ENCODE results near the gene TEX11. TPM values are rescaled to one million over a fixed set of nuclear protein-coding genes. Genes with fewer than 3 reads are reported as not detected.
A peak's percentile ranks its signal among the peaks of the same experiment; 100 is the strongest.
"Not testable (repeated sequence)": the region's sequence is repeated elsewhere in the genome, so short reads cannot be mapped to it uniquely, and the experiment has no call there.

The TEX11 gene
- total RNA-seq, 2 experiments from 2014 or later = not detected

GRCh38 chrX:70621743-70622142, 286.8 kb downstream of the TEX11 start:
- no peak for ATAC-seq (ENCODE audit: low read depth)
- no peaks in the 10 kb centered on the region for H3K36me3 Mint-ChIP-seq
- POLR2A ChIA-PET = no interaction called here

GRCh38 chrX:70618467-70618866, 290.0 kb downstream of the TEX11 start:
- Mint-ChIP-seq H3K27me3 (peaks cover 11% of the 10 kb centered on the region), H3K4me3 (no peak overlapping the region), H3K36me3 (no peaks in the 10 kb centered on the region), H3K4me1 (no peaks in the 10 kb centered on the region), H3K27ac (no peak overlapping the region), H3K9me3 (no peaks in the 10 kb centered on the region)
- DNase-seq (no peak), ATAC-seq (ENCODE audit: low read depth) (no peak)
- POLR2A ChIA-PET = no interaction called here

More at GRCh38 chrX:70621743-70622142, 286.8 kb downstream of the TEX11 start:
- Mint-ChIP-seq H3K9me3 (no peaks in the 10 kb centered on the region), H3K27ac (no peak overlapping the region), H3K4me3 (no peak overlapping the region), H3K4me1 (no peaks in the 10 kb centered on the region), H3K27me3 (peaks cover 12% of the 10 kb centered on the region)
- no peak for DNase-seq

- Mint-ChIP-seq H3K4me3 (no peak overlapping the region), H3K9me3 (no peaks in the 10 kb centered on the region), H3K27me3 (peaks cover 12% of the 10 kb centered on the region), H3K36me3 (no peaks in the 10 kb centered on the region), H3K27ac (no peak overlapping the region), H3K4me1 (peaks cover 4% of the 10 kb centered on the region)
- ATAC-seq (ENCODE audit: low read depth) (no peak), DNase-seq (no peak)
- POLR2A ChIA-PET = no interaction called here
These were observed 295.2 kb downstream of the TEX11 start for GRCh38 chrX:70613295-70613694.

GRCh38 chrX:70605352-70605751, 303.2 kb downstream of the TEX11 start:
- Mint-ChIP-seq H3K36me3 (no peaks in the 10 kb centered on the region), H3K4me3 (no peak overlapping the region), H3K4me1 (peaks cover 3% of the 10 kb centered on the region), H3K27me3 (peaks cover 10% of the 10 kb centered on the region), H3K9me3 (no peaks in the 10 kb centered on the region), H3K27ac (no peak overlapping the region)
- DNase-seq (no peak), ATAC-seq (ENCODE audit: low read depth) (no peak)
- POLR2A ChIA-PET = no interaction called here

DNA sequence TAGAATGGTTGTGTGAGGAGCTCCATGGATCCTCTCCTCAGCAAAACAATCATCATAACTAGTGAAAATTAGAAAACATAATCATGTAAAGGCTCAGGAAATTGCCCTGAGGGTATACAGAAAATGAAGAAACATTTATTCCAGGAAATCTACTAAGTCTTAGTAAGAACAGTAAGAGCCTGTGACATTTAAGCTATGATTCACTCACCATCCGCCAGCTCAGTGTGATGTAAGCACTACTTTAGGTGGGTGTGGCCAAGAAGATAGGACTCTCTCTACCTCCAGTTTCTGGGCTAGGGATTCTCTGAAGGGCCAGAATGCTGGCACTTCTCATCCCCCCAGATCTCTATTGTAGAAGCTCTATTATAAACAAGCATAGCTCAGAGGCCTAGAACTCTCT, 316.4 kb downstream of the TEX11 start:
- H3K36me3 Mint-ChIP-seq = no peaks in the 10 kb centered on the region
- H3K4me3 Mint-ChIP-seq = no peak overlapping the region
- H3K27me3 Mint-ChIP-seq = peaks cover 2% of the 10 kb centered on the region
- DNase-seq (no peak), ATAC-seq (ENCODE audit: low read depth) (peak; percentile 89)
- peak overlapping the region; percentile 30 for H3K27ac Mint-ChIP-seq
- no peaks in the 10 kb centered on the region for H3K4me1 Mint-ChIP-seq
- POLR2A ChIA-PET = no interaction called here
- no peaks in the 10 kb centered on the region for H3K9me3 Mint-ChIP-seq

- H3K27me3 Mint-ChIP-seq; H3K36me3 Mint-ChIP-seq; DNase-seq; H3K4me3 Mint-ChIP-seq; POLR2A ChIA-PET; H3K9me3 Mint-ChIP-seq; ATAC-seq (ENCODE audit: low read depth); H3K4me1 Mint-ChIP-seq; H3K27ac Mint-ChIP-seq: not testable (repeated sequence)
These were observed 321.4 kb downstream of the TEX11 start for GRCh38 chrX:70587158-70587557.

DNA sequence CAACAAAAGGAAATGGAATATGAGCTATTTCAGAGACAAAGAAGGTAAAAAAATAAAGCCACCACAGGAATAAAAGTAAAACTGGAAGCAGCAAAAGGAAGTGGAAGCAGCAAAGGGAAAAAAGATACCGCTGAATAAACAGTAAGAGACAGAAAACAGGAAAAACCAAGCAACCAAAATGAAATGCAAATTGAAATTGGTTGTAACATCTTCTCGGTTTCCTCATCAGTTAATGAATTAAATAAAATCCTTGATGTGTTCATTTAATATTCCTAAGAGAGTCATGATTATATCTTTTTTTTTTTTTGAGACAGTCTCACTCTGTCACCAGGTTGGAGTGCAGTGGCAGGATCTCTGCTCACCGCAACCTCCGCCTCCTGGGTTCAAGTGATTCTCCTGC, 331.1 kb downstream of the TEX11 start:
- POLR2A ChIA-PET = no interaction called here
- Mint-ChIP-seq H3K27me3 (peaks cover 3% of the 10 kb centered on the region), H3K36me3 (no peaks in the 10 kb centered on the region), H3K4me3 (no peak overlapping the region), H3K9me3 (peaks cover 6% of the 10 kb centered on the region), H3K4me1 (no peaks in the 10 kb centered on the region), H3K27ac (no peak overlapping the region)
- ATAC-seq (ENCODE audit: low read depth) (no peak), DNase-seq (no peak)

- POLR2A ChIA-PET; ATAC-seq (ENCODE audit: low read depth); H3K27ac Mint-ChIP-seq; H3K4me1 Mint-ChIP-seq; H3K36me3 Mint-ChIP-seq; H3K9me3 Mint-ChIP-seq; H3K4me3 Mint-ChIP-seq; DNase-seq; H3K27me3 Mint-ChIP-seq: not testable (repeated sequence)
These were observed 338.5 kb downstream of the TEX11 start for GRCh38 chrX:70569922-70570576.

DNA sequence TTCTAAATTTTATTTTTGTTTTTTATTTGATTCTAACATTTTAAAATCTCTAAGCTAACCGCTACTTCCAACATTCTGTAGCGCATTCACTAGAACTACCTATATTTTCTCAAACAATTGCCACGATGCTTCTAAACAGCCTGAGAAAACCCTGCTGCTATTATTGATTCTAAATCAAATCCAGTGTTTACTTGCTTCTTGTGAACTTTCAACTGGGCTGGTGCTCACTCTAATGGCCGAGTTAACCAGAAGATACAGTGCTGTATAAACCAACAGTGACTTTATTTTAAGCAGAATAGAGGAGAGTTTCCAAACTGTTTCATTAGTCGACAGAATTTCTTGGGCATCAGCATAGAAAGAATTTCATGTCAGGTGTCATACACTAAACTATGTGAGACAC, 353.6 kb downstream of the TEX11 start:
- Mint-ChIP-seq H3K27me3 (peaks cover 4% of the 10 kb centered on the region), H3K4me3 (no peak overlapping the region), H3K27ac (no peak overlapping the region), H3K9me3 (no peaks in the 10 kb centered on the region), H3K36me3 (peaks cover 2% of the 10 kb centered on the region), H3K4me1 (peaks cover 3% of the 10 kb centered on the region)
- POLR2A ChIA-PET = no interaction called here
- ATAC-seq (ENCODE audit: low read depth) (no peak), DNase-seq (no peak)

GRCh38 chrX:70554523-70554922, 354.0 kb downstream of the TEX11 start:
- DNase-seq (no peak), ATAC-seq (ENCODE audit: low read depth) (no peak)
- POLR2A ChIA-PET = no interaction called here
- Mint-ChIP-seq H3K36me3 (peaks cover 2% of the 10 kb centered on the region), H3K27me3 (peaks cover 4% of the 10 kb centered on the region), H3K4me3 (no peak overlapping the region), H3K9me3 (no peaks in the 10 kb centered on the region), H3K4me1 (peaks cover 3% of the 10 kb centered on the region), H3K27ac (no peak overlapping the region)

DNA sequence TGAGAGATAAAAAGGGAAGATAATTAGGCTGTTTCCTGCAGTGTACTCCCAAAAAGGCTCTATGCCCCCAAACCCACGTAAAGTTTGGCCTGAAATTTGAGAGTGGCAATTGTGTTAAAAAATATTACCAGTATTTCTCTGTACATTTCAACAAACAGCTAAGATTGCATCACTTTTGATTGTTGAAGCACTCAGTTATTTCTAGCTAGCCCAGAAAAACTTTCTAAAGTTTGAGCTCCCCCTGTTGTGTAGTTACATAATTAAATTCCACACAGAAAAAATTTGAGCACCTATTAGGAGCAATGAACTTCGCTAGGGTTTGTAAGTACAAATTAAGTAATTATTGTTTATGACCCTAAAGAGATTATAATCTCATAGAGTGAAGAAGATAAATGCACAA, 354.4 kb downstream of the TEX11 start:
- H3K4me3 Mint-ChIP-seq = no peak overlapping the region
- ATAC-seq (ENCODE audit: low read depth) = no peak

GRCh38 chrX:70553516-70553915, 355.0 kb downstream of the TEX11 start:
- H3K27ac Mint-ChIP-seq = no peak overlapping the region

More for the DNA sequence above, 354.4 kb downstream of the TEX11 start:
- H3K27me3 Mint-ChIP-seq = peaks cover 4% of the 10 kb centered on the region
- H3K36me3 Mint-ChIP-seq = peaks cover 2% of the 10 kb centered on the region
- peaks cover 3% of the 10 kb centered on the region for H3K4me1 Mint-ChIP-seq
- POLR2A ChIA-PET = no interaction called here
- no peak for DNase-seq
- no peaks in the 10 kb centered on the region for H3K9me3 Mint-ChIP-seq
- H3K27ac Mint-ChIP-seq = no peak overlapping the region

GRCh38 chrX:70552130-70552704, 356.3 kb downstream of the TEX11 start:
- no peaks in the 10 kb centered on the region for H3K9me3 Mint-ChIP-seq
- ATAC-seq (ENCODE audit: low read depth) = no peak
- DNase-seq = no peak
- POLR2A ChIA-PET = no interaction called here
- H3K27ac Mint-ChIP-seq = no peak overlapping the region
- peaks cover 3% of the 10 kb centered on the region for H3K4me1 Mint-ChIP-seq
- peaks cover 2% of the 10 kb centered on the region for H3K36me3 Mint-ChIP-seq
- peaks cover 4% of the 10 kb centered on the region for H3K27me3 Mint-ChIP-seq
- no peak overlapping the region for H3K4me3 Mint-ChIP-seq

More at GRCh38 chrX:70553516-70553915, 355.0 kb downstream of the TEX11 start:
- Mint-ChIP-seq H3K4me1 (peaks cover 3% of the 10 kb centered on the region), H3K9me3 (no peaks in the 10 kb centered on the region), H3K36me3 (peaks cover 2% of the 10 kb centered on the region), H3K4me3 (no peak overlapping the region), H3K27me3 (peaks cover 4% of the 10 kb centered on the region)
- ATAC-seq (ENCODE audit: low read depth) (no peak), DNase-seq (no peak)
- POLR2A ChIA-PET = no interaction called here

- DNase-seq (no peak), ATAC-seq (ENCODE audit: low read depth) (no peak)
- POLR2A ChIA-PET = no interaction called here
- Mint-ChIP-seq H3K27ac (no peak overlapping the region), H3K4me3 (no peak overlapping the region), H3K27me3 (peaks cover 4% of the 10 kb centered on the region), H3K36me3 (peaks cover 2% of the 10 kb centered on the region), H3K9me3 (no peaks in the 10 kb centered on the region), H3K4me1 (peaks cover 3% of the 10 kb centered on the region)
These were observed 359.1 kb downstream of the TEX11 start for GRCh38 chrX:70549429-70549828.

Measured in activated naive CD8-positive, alpha-beta T cell treated with anti-CD3 and anti-CD28 coated beads, Interleukin-2, amount 10 ng/mL, durations not matched to agents 7 days and 5 days (primary cell).